GM19372 (cell line): ENCODE data around the gene DLAT.
"Not testable (repeated sequence)": the region's sequence is repeated elsewhere in the genome, so short reads cannot be mapped to it uniquely, and the experiment has no call there.

Experiments
- ATAC-seq: cut with Tn5 transposase; IDR thresholded peaks from one replicate; pipeline ENCODE4 v1.9.1; 2021; ENCODE audit warnings: mild to moderate bottlenecking, low read depth, moderate library complexity; ENCODE audit not compliant: unreplicated experiment

Gene DLAT

DNA sequence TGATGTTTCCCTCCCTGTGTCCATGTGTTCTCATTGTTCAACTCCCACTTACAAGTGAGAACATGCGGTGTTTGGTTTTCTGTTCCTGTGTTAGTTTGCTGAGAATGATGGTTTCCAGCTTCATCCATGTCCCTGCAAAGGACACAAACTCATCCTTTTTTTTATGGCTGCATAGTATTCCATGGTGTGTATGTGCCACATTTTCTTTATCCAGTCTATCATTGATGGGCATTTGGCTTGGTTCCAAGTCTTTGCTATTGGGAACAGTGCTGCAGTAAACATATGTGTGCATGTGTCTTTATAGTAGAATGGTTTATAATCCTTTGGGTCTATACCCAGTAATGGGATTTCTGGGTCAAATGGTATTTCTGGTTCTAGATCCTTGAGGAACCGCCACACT is 21.4 kb downstream of the DLAT start:
- not testable (repeated sequence) for ATAC-seq

DNA sequence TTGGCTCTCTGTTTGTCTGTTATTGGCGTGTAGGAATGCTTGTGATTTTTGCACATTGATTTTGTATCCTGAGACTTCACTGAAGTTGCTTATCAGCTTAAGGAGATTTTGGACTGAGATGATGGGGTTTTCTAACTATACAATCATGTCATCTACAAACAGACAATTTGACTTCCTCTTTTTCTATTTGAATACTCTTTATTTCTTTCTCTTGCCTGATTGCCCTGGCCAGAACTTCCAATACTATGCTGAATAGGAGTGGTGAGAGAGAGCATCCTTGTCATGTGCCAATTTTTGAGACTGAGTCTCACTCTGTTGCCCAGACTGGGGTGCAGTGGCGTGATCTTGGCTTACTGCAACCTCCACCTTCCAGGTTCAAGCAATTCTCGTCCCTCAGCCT is 23.0 kb downstream of the DLAT start:
- not testable (repeated sequence) for ATAC-seq

GRCh38 chr11:112049777-112050176 is 24.6 kb downstream of the DLAT start:
- ATAC-seq: no peak

DNA sequence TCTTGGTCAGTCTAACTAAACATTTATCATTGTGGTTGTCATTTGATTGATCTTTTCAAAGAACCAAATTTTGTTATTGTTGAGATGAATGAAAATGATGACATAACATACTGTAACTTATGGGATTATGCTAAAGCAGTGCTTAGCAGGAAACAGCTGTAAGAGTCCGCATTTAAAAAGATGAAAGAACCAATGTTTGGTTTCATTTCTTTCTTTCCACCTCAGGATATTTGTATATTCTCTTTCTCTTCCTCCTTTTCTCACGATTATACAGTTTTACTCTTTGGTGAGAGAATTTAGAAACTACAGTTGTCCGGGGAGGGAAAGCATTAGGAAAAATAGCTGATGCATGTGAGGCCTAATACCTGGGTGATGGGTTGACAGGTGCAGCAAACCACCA is 25.5 kb downstream of the DLAT start:
- peak; percentile 87 for ATAC-seq

DNA sequence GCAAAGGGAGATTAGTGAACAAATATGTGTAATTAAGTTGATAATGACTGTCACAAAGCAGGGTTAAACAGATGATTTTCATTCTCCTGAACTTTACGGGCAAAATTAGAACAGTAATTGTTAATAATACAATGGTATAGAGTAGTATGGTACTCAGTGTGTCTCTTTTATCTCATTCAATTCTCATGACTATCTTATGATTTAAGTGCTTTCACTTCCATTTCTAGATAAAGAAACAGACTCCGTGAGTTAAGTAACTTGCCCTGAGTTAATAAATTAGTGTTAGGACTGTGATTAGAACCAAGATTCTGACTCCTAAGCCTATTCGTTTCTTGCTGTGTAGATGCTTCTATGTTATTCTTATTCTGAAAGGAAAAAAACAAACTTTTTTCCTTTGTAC is 26.6 kb downstream of the DLAT start:
- ATAC-seq: no peak

DNA sequence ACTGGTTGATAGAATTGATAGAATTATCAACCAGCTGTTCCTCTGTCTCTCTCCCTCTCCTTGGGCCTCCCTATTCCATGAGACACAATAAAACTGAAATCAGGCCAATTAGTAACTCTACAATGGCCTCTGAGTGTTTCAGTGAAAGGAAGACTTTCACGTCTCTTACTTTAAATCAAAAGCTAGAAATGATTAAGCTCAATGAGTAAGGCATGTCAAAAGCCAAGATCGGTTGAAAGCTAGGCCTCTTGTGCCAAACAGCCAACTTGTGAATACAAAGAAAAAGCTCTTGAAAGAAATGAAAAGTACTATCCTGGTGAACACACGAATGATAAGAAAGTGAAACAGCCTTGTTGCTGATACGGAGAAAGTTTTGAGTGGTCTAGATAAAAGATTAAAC is 32.0 kb downstream of the DLAT start:
- ATAC-seq: no peak

GRCh38 chr11:112058103-112058502 is 32.9 kb downstream of the DLAT start:
- ATAC-seq: no peak

- ATAC-seq: no peak
Observed at GRCh38 chr11:112062923-112063322, 37.7 kb downstream of the DLAT start.

DNA sequence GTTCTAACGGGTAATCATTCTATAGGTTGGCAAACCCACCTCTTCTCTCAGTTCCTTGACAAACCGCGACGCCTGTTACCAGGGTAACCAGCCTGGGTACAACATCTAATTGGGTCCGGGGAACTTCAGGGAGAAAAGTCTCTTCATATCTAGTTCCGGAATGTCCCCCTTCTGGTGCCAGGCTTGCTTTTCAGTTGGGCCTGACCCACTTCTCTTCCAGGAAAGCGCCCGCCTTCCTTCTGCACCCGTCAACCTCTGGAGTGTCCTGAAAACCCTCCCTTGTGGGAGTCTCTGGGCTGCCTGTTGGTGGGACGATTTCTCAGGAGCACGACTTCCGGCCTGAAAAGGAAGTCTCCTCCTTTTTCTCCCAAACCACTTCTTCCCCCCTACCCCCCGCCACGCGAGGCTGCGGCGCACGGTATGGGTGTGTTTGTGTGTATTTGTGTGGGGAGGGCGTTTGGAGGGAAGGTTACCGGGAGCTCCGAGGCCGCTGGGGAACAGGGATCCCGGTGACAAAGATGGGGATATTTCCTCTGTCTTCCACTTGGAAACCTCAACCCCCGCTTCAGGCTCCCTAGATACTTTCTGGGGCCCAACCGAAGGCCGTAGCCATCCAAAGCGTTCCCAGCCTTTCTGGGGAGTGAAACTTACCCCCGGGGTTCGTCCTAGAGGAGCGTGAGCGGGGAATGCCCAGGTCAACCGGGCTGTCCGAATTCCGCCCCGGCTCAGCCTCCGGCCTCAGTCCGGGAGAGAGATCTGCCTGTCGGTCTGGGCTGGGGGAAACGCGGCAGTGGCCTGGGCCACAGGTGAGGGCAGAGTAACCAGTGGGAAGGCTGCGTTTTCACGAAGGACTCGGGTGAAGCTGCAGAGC is 49.0 kb downstream of the DLAT start, which contains the start of the genes NKAPD1 and PIH1D2:
Gene NKAPD1 (plus strand): TSS at position 359 of the 871 bp plus-strand sequence. CDS start 1,276 bp downstream, outside the sequence.
Gene PIH1D2 (minus strand): TSS at position 77 of the 871 bp plus-strand sequence. CDS start 843 bp downstream, outside the sequence.
- peak; percentile 83 for ATAC-seq

DNA sequence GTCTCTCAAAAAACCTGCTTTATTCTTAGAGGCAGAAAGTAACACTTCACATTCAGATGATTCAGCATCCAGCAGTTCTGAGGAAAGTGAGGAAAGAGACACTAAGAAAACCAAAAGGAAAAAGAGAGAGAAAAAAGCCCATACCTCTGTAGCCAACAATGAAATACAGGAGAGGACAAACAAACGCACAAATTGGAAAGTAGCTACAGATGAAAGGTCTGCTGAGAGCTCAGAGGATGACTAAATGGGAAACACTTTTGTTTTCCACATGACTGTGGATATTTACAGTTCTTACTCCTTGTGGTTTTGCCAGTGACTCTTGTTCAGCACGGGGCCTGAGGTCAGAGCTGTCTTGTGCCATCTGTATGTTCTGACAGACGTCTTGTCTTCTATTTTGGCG is 57.5 kb downstream of the DLAT start:
- ATAC-seq: no peak

DNA sequence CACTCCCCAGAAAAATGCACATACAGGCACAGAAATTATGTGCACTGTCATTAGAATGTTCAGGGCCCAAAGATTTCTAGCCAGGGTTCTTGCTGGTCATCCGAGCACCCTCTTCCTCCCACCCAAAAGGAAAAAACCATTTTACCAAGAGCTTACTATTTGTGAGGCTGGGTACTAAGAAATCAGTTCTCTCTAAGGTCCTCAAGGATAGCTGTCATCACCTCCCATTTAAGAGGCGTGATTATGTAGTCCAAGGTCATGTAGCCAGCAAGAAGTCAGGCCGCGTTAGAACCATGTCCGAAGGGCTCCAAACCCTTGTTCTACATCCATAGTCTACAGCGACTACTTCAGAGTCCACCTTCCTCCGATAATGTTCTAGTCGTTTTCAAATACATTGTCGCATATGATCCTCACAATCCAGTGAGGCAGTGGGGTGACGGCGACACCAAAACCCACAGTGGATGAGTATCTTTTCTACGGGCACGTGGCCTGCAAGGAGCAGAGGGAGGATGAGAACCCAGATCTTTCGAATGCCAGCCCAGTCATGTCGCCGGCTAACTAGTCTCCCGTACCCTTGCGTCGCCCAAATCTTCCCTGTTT is 60.7 kb downstream of the DLAT start:
- ATAC-seq: peak; percentile 31

DNA sequence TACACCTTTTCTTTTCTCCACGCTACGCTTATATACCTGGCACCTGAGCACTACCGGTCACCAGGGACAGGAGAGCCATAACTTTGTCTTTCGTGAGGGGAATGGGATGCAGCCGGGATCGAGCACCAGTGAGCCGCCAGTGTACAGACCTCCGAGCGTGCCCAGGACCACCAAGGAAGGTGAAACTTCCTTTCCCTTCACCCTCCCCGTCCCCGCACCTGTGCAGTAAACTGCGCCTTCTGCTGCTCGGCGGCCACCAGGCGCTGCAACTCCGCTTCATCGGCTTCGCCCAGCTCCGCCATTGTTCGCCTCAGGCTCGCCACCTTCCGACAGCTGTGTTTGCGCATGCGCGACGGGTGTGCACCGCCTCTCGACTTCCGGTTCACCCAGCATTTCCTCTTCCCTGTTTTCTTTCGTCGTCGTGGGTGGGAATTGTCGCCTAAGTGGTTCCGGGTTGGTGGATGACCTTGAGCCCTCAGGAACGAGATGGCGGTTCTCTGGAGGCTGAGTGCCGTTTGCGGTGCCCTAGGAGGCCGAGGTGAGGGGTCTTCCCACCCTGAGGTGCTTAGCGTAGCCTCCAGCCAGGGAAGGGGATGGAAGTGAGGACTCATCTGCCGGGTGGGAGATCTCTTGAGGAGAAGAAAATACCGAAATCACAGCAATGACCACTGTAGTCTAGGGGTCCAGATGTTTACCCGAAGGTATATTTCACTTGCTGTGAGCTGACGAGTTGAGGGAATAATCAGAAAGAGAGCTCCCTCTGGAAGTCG is 61.4 kb downstream of the DLAT start, which contains the start of the genes SDHD and TIMM8B:
Gene SDHD (plus strand): TSS at position 452 of the 770 bp plus-strand sequence. CDS start 35 bp downstream, at position 487.
Gene TIMM8B (minus strand): TSS at position 335 of the 770 bp plus-strand sequence. CDS start 33 bp downstream, at position 302.
- peak; percentile 85 for ATAC-seq

DNA sequence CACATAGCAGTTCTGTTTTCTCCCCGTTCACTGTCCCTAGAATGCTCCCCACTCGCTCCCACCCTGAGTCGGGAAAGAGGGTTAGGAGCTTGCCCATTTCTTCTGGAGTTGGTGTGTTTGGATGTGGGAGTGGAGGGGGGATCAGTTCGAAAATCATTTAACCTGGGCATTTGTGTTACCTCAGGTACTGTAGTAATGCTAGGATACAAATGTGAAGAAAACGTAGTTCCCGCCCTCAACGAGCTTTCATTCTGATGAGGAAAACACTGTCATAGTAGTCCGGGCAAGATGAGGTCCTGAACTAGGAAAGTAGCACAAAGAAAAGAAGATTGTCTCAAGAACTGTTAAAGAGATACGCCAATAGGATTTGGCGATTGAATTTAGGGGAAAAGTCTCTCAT is 62.0 kb downstream of the DLAT start:
- ATAC-seq: no peak

- ATAC-seq: not testable (repeated sequence)
Observed at GRCh38 chr11:112095302-112095701, 70.1 kb downstream of the DLAT start.

DNA sequence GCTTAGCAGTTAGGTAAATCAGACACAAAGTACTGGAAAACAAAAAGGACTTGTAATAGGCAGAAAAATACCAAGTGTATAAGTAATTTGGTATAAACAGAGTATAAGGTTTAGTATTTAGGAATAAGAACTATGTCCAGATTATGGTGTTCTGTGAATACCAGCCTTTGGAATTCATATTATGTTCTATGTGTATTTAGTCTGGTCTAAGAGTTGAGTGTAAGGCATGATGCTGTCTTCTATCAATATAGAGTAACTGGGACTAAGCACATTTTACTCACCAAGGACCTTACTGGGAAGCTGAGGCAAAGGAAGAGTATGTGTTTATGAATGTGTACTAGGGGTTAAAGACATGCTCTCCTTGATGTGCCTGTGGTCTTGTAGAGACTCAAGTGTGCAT is 71.0 kb downstream of the DLAT start:
- ATAC-seq: no peak

DNA sequence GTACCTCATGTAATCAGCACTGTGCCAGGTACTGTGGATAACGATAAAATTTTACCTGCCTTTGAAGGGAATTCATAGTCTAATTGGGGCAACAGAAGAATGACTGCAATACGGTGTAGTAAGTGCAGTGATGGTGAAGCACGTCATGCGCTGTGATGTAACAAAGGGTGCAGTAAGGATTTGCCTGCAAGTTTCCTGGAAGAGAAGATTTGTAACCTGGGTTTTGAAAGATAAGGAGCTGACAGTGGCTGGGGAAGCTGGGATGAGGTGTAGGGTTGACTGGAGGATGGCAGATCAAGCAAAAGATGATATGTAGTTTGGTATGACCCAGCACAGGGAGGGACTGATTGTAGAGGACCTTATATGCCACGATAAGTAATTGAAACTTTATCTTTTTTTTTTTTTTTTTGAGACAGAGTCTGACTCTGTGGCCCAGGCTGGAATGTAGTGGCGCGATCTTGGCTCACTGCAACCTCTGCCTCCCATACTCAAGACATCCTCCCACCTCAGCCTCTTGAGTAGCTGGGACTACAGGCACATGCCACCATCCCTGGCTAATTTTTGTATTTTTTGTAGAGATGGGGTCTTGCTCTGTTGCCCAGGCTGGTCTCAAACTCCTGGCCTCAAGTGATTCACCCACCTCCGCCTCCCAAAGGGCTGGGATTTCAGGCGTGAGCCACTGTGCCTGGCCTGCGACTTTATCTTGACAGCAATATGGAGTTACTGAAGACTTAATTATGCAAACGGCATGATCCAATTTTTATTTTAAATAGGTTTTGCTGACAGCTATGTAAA is 72.7 kb downstream of the DLAT start:
- no peak for ATAC-seq

- ATAC-seq: no peak
Observed at GRCh38 chr11:112100462-112100861, 75.3 kb downstream of the DLAT start.

DNA sequence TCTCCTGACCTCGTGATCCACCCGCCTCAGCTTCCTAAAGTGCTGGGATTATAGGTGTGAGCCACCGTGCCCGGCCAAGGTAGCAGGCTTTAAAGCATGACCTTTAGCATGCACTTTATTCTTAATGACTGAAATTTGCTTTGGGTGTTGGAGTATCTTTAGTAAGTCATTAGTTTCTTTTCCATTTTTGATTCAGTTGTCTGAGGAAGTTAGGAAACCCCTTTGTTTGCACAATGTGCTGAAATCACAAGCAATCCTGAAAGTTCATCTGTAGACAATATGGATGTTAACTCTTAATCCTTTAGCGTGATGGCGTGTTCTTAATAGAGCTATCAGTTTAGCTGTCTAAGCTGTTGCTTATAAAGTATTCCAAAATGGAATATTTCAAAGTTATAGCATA is 78.2 kb downstream of the DLAT start:
- no peak for ATAC-seq

- no peak for ATAC-seq
Observed at GRCh38 chr11:112106070-112106469, 80.9 kb downstream of the DLAT start.
